Caki2 (cell line): Measurements from ENCODE around the gene DLK2. TPM values are rescaled to one million over a fixed set of nuclear protein-coding genes. Genes with fewer than 3 reads are reported as not detected.

Experiments used
- DNase-seq: peaks from one replicate; pipeline ENCODE4 v3.0.0-alpha.2; 2015; ENCODE audit warnings: low read depth
- in situ Hi-C: cut with HindIII; loops from 2 replicates; pipeline ENCODE4 v1.10.0; 2016; ENCODE audit warnings: low sequenced_read_pairs, low pct_unique_long_range_greater_than_20kb, mixed read lengths
- total RNA-seq: library from RNA; depleted of rRNA; stranded (reverse); fragments of >200 nt; shearing (Covaris generic); gene quantifications from 2 replicates; pipeline ENCODE4 v1.2.3, GENCODE V29; 2014; ENCODE audit warnings: low replicate concordance; rRNA removed

The DLK2 gene
- total RNA-seq, 1 experiment from 2014 or later = 0.07 TPM

- in situ Hi-C loops = no loop called here
- no peak for DNase-seq
Measured at GRCh38 chr6:43408259-43408658, 47.1 kb downstream of the DLK2 start.

- in situ Hi-C loops = no loop called here
- no peak for DNase-seq
Measured at GRCh38 chr6:43407296-43407695, 48.1 kb downstream of the DLK2 start.

GRCh38 chr6:43405354-43405753 lies 50.0 kb downstream of the DLK2 start:
- in situ Hi-C loops = no loop called here
- DNase-seq = peak; percentile 30

- no peak for DNase-seq
- in situ Hi-C loops = no loop called here
Measured at GRCh38 chr6:43402820-43403219, 52.5 kb downstream of the DLK2 start.

- in situ Hi-C loops = no loop called here
- DNase-seq = no peak
Measured at GRCh38 chr6:43401730-43402129, 53.6 kb downstream of the DLK2 start.

Other genes starting within 250 kb of the DLK2 start
- 187 and 194 TPM in 2 replicates for gene DNPH1, start 226.1 kb downstream of the DLK2 start, total RNA-seq
- not detected in 2 replicates for gene TTBK1, start 212.1 kb downstream of the DLK2 start, total RNA-seq
- not detected in 2 replicates for gene SLC22A7, start 157.3 kb downstream of the DLK2 start, total RNA-seq
- not detected in 2 replicates for gene CRIP3, start 146.7 kb downstream of the DLK2 start, total RNA-seq
- 1.6 and 4.3 TPM in 2 replicates for gene ZNF318, start 85.9 kb downstream of the DLK2 start, total RNA-seq
- 4.0 and 4.5 TPM in 2 replicates for gene ABCC10, start 28.0 kb downstream of the DLK2 start, total RNA-seq
- gene TJAP1, start 22.0 kb upstream of the DLK2 start, total RNA-seq = 20.2 and 22.7 TPM in 2 replicates
- 0.20 and 0.29 TPM in 2 replicates for gene LRRC73, start 54.8 kb upstream of the DLK2 start, total RNA-seq
- gene YIPF3, start 61.4 kb upstream of the DLK2 start, total RNA-seq = 101 and 127 TPM in 2 replicates
- 49.0 and 53.9 TPM in 2 replicates for gene POLR1C, start 61.5 kb upstream of the DLK2 start, total RNA-seq
- gene XPO5, start 120.5 kb upstream of the DLK2 start, total RNA-seq = 28.3 and 39.2 TPM in 2 replicates
- gene POLH, start 120.6 kb upstream of the DLK2 start, total RNA-seq = 23.5 and 39.0 TPM in 2 replicates
- 51.0 and 56.5 TPM in 2 replicates for gene GTPBP2, start 173.7 kb upstream of the DLK2 start, total RNA-seq
- gene MAD2L1BP, start 180.3 kb upstream of the DLK2 start, total RNA-seq = 39.1 and 46.7 TPM in 2 replicates
- gene RSPH9, start 189.5 kb upstream of the DLK2 start, total RNA-seq = not detected in 2 replicates
- gene MRPS18A, start 232.2 kb upstream of the DLK2 start, total RNA-seq = 92.4 and 125 TPM in 2 replicates